DMS53 (cell line): ENCODE measurements around the gene MX2.

Experiments
- DNase-seq: peaks from one replicate; lab custom pipeline; 2025; lab: John Stamatoyannopoulos, UW

Gene MX2

DNA sequence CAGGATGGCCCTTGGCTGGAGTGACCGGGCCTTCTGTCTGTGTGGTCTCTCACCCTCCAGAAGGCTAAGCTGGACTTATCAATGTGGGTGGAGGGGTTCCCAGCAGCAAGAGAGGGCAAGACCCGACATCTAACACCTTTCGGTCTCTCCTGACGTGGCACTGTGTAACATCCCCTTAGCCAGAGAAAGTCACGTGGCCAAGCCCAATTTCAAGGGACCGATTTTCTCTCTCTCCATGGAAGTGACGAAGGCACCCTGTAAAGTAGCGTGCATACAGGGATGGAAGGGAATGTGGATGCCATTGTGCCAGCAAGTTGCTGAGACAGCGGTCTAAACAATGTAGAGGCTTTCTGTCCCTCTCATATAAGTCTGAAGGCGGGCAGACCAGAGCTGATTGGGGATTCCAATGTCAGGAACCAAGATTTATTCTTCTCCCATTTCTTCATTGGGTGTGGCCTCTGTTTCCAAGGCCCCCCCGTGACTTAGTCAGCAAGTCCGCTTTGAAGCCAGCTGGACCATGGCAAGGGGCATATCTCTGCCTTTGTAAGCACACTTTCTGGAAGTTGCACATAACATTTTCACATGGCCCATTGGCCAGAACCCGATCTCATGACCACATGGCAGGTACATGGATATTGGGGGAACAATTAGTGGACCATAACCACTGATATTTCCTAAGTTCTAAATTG, 76.7 kb downstream of the MX2 start:
- no peak for DNase-seq

DNA sequence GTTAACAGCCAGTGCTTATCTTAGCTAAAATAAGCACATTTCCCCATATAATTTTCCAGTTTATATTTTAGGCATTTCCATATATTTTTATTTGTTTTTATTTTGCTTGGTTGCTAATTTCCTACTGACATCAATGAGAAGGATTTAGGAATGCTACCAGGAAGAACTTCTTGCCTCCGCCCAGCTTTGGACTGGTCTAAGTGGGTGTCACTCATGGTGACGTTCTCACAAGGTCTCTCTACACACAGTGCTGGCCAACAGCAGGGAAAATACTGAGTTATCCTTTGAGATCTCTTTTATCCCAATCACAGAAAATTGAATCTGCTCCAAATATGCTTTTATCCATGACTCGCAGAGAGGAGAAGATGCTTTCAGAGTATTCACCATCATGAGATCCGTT, 77.4 kb downstream of the MX2 start:
- no peak for DNase-seq

DNA sequence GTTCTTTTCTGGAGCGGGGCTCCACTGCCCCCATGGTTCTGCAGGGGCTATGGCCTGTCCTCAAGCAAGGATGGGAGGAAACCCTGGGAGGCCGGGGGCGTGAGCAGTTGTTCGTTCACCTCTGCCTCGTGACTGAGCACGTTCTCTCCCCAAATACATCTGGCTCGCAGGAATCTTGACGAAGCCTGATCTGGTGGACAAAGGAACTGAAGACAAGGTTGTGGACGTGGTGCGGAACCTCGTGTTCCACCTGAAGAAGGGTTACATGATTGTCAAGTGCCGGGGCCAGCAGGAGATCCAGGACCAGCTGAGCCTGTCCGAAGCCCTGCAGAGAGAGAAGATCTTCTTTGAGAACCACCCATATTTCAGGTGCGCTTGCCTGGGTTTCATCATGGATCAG, 79.7 kb downstream of the MX2 start:
- DNase-seq, result no peak

DNA sequence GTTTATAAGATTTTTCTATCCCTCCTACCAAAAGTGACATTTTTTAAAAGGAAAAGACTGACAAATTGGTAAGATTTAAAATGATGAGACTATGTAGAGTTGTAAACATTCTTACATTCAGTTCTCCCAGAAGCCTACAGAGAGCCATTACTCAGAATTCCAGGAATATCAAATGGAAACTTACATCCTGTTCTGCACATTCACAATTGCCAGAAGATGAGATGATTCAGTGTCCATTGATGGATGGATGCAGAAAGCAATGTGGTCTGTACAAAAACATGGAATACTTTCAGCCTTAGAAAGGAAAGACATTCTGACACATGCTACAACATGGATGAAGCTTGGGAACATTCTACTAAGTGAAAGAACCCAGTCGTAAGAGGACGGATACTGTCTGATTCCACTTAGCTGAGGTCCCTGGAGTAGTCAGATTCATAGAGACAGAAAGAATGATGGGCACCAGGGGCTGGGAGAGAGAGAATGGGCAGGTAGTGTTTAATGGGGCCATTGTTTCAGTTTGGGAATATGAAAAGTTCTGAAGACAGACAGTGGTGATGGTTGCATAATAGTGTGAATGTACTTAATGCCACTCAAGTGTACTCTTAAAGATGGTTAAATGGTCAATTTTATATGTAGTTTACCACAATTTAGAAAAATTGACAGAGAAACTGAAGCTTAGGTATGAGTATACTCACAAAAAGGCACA, 80.8 kb downstream of the MX2 start:
- no peak for DNase-seq

DNA sequence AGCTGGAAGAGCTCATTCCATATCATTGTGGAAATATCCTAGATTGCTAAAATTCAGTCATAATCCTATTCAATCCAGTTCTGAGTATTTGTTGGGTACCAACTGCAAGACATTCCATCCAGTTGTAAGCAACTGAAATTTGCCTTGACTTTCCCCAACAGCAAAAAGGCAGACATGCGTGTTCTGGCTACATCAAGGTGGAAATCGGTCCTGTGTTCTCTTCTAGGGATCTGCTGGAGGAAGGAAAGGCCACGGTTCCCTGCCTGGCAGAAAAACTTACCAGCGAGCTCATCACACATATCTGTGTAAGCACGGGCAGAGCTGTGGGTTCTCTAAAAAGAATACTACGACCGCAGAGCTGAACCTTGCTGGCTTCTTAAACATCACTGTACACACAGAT, 81.7 kb downstream of the MX2 start:
- no peak for DNase-seq

DNA sequence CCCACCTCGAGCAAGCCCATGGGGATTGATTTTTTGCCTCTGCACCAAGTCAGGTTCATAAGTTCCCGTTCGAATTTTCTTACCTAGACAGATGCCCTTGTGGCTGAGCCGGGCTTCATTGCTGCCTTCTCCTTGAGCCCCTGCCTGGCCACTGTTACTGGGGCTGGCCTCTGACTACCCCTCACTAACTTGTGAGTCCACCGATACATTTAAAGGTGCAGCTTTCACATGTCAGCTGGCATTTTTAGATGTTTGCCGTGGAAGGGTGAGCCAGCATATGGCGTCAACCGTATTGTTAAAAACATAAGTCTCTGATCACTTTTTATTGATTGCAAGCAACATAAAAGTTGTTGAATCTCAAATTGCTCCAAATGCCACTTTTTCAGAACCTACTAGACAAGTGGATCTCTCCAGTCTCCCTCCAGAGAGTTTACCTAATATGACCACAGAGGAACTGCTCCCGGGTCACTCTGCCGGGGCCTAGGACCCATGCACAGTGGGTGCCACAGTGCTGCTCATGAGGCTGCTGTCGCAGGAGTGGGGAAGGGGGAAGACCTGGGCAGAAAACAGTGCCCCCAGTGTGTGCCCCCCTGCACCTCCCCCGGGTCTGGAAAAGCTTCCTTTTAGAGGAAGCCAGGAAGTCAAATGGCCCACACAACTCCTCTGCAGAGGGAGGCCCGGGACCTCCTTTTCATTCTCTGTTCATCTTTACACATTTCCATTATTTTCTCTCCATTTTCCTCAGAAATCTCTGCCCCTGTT, 83.1 kb downstream of the MX2 start:
- DNase-seq, result no peak

DNA sequence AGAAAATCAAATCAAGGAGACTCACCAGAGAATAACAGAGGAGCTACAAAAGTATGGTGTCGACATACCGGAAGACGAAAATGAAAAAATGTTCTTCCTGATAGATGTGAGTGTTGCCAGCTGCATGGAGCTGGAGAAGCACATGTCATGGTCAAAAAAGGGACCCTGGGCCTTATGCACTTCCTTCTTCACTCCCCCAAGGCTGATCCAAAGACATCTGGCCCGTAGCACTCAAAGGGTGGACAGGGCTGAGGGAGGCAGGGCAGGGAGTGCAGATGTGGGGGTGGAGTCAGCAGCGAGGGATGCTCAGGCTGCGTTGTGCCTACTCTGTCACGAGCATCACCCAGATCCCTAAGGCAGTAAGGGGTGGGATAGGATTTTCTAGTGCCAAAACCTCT, 83.6 kb downstream of the MX2 start:
- DNase-seq, result no peak

DNA sequence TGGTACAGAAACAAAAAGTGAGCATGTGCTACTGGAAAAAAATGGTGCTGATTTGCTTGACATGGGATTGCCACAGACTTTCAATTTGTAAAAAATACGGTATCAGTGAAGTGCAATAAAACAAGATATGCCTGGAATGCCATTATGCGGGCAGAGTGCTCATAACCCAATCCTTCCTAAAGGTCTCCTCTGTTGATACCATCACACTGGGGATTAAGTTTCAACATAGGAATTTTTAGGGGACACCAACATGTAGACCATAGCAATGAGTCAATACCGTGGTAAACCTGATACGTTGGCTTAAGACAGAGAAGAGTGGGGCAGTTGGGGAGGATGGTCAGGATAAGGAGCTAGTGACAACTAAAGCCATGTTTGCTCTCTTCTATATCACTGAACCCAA, 84.8 kb downstream of the MX2 start:
- no peak for DNase-seq

DNA sequence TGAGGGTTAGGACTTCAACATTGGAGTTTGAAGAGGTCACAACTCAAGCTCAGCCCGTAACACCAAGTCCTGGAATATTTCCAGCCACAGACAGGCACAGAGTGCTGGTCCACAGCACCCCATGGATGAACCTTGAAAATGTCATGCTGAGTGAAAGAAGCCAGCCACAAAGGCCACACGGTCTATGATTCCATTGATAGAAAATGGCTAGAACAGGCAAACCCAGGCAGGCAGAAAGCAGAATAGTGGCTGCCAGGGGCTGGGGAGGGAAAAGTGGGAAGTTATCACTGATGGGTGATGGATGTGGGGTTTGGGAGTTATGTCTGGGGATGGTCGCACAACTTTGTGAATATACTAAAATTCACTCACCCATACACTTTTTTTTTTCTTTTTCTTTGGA, 85.5 kb downstream of the MX2 start:
- no peak for DNase-seq

DNA sequence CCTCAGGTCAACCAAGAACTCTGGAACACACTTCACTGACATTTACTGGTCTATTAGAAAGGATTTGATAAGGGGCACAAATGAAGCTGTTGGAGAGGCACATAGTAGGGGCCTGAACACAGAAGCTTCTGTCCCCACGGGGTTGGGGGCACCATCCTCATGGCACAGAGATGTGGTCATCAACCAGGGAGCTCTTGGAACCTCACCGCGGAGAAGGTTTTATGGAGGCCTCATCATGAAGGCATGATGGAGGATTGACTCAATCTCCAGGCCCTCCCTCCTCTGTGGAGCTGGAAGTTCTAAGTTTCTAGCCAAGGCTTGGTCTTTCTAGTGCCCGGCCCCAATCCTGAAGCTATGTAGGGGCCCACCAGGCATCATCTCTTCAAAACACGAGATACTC, 87.8 kb downstream of the MX2 start:
- no peak for DNase-seq

DNA sequence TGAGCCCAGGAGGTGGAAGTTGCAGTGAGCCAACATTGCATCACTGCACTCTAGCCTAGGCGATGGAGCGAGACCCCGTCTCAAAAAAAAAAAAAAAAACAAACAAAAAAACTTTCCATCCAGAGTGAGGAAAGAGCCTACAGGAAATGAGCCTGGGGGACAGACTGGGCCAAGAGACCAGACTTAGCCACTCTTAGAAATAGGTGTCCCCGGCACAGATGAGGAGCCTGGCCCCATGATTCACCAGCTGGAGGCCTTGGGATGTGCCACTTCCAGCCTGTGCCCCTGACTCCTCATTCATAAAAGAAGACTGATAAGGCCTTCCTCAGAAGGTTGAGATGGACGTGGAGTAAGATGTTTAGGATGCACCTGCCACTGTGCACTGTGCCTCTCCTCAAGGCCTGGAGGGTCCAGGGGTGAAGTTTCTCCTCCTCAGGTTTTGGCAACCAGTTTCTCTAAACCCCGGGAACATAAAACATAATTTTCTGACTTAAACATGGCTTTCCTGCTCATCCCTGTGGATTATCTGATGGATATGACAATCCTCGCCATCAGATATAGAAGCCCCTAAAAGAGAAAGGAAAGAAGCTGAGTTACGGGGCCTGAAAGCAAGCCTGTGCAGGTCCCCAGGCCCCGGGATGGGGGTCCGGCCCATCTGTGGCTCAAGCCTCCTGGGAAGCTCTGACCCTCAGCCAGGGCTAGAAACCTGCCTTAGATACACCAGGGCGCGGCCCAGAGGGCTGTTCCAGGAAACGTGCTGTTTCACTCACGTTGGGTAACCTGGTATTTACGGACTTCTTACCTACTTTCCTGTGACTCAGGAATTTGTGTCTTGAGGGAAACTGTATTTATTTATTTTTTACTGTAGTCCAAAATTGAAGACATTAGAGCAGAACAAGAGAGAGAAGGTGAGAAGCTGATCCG, 90.2 kb downstream of the MX2 start:
- no peak for DNase-seq

DNA sequence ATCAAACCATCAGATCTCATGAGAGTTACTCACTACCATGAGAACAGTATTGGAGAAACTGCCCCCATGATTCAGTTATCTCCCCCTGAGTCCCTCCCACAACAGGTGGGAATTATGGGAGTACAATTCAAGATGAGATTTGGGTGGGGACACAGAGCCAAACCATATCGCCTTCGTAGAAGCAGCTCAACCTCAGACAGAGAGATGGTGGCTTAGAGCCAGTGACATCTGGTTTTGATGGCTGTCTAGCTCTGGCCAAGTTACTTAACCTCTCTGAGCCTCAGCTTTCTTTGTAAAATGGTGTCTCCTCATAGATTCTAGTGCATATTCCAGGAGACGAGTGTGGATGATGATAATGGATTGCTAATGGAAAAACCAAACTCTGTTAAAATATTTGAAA, 91.4 kb downstream of the MX2 start:
- no peak for DNase-seq

DNA sequence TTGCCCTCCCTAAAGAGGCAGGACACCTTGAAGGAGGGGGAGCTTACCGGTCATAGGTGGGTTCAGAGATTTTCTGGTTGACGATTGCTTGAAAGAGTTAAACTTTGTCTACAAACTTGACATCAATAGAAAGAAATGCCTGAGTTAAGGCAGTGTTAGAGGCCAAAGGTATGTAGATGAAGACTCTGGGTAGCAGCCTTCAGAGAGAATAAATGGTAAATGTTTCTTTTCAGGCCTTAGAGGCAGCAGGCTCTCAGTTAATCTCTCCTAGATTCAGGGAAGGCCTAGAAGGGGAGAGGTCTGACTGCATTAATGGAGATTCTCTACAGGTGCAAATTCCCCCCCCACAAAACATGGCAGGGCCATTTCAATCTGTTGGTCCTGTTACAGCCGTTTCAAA, 91.9 kb downstream of the MX2 start:
- DNase-seq, result no peak

DNA sequence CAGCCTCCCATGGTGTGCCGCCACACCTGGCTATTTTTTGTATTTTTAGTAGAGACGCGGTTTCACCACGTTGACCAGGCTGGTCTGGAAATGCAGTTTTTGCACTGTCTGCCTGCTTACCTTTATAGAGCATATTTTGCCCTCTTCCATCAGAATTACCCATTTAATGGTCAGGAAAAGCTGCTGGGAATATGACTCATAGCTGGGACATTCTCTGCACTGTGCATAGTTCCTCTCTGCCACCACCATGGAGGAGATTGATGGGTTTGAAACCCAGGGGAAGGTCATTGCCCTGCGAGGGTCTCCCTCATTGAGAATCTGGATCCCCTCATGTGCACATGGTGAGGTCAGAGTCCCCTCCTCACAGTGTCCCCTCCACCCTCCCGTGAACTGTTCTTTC, 96.3 kb downstream of the MX2 start:
- no peak for DNase-seq

DNA sequence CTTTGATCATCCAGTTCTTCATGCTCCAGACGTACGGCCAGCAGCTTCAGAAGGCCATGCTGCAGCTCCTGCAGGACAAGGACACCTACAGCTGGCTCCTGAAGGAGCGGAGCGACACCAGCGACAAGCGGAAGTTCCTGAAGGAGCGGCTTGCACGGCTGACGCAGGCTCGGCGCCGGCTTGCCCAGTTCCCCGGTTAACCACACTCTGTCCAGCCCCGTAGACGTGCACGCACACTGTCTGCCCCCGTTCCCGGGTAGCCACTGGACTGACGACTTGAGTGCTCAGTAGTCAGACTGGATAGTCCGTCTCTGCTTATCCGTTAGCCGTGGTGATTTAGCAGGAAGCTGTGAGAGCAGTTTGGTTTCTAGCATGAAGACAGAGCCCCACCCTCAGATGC, 96.7 kb downstream of the MX2 start:
- no peak for DNase-seq
